ENCODE data around the gene ERP29. TPM values are rescaled to one million over a fixed set of nuclear protein-coding genes. Genes with fewer than 3 reads are reported as not detected.
"Not testable (repeated sequence)": the region's sequence is repeated elsewhere in the genome, so short reads cannot be mapped to it uniquely, and the experiment has no call there.

ERP29 gene
- total and polyA plus RNA-seq, 2 of the 13 experiments (the other 11 are each of a cell fraction or from before 2014, with no cell fraction given): 111 to 147 TPM

DNA sequence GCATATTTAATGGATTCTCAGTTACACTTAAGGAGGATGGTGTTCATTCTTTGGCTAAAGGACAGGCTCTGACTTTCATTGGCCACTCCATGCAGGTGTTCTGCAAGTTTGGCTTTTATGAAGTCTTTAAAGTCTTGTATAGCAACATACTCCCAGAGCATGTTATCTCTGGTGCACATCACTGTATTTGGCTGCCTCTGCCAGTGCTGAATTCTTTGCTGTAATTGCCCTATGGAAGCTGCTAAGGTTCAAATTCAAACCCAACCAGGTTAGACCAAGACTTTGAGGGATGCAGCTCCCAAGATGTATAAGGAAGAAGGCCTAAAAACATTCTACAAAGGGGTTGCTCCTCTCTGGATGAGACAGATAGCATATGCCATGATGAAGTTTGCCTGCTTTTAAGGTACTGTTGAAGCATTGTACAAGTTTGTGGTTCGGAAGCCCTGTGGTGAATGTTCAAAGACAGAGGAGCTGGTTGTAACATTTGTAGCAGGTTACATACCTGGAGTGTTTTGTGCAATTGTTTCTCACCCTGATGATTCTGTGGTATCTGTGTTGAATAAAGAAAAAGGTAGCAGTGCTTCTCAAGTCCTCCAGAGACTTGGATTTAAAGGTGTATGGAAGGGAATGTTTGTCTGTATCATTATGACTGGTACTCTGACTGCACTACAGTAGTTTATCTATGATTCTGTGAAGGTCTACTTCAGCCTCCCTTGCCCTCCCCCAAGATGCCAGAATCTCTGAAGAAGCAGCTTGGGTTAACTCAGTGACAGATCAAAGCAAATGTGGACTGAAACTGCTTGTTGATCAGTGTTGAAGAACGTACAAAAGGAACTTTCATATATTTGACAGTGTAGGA lies 19.7 kb upstream of the ERP29 start:
- 90% methylated on average over 2 of the region's 2 CpGs for WGBS (ENCODE audit: low lambda C conversion rate)
- TF ChIP-seq NKX3-1 (CRISPR knock-in tag; IDR thresholded peaks at IDR 0.05) (no peak), ZNF350 (CRISPR knock-in tag; IDR thresholded peaks at IDR 0.05; ENCODE audit: borderline replicate concordance, low read depth) (no peak), GFI1 (CRISPR knock-in tag; IDR thresholded peaks at IDR 0.05; ENCODE audit: borderline replicate concordance) (no peak), SUZ12 (IDR thresholded peaks at IDR 0.05; ENCODE audit: low read depth, low read length) (no peak), MEIS1 (CRISPR knock-in tag; IDR thresholded peaks at IDR 0.05; ENCODE audit: borderline replicate concordance) (no peak)
- H4K20me1 ChIP-seq (ENCODE audit: insufficient read depth, low read length): no peaks in the 10 kb centered on the region
- FAIRE-seq (no peak), ATAC-seq (no peak), DNase-seq (ENCODE audit: low spot score) (no peak)
- BruUV-seq (replicated peaks): no TSS peak
- H3K4me3 ChIP-seq (replicated peaks in 1 of 3; ENCODE audit: insufficient read depth in 1 of 3, low read depth in 2 of 3, low read length in 3 of 3): no peak overlapping the region
- ChIA-PET CTCF (ENCODE audit: low intra/inter-chr PET ratio, low total read pairs) (no interaction called here), POLR2A (no interaction called here)
- H3K9me3 ChIP-seq (ENCODE audit: low read length): no peaks in the 10 kb centered on the region
- intact Hi-C loops (cut with micrococcal nuclease; ENCODE audit: unreplicated experiment): no loop called here
- no peaks in the 10 kb centered on the region for H3K4me1 ChIP-seq (ENCODE audit: insufficient read depth, low read length)
- no peaks in the 10 kb centered on the region for H3K27me3 ChIP-seq (ENCODE audit: control insufficient read depth in 1 of 2, insufficient read depth in 2 of 2, low read length in 2 of 2)
- no peak overlapping the region for H3K4me2 ChIP-seq (ENCODE audit: low read depth, low read length)
- H3K36me3 ChIP-seq (replicated peaks in 1 of 2; ENCODE audit: control insufficient read depth in 1 of 2, insufficient read depth in 2 of 2, low read length in 2 of 2): no peaks in the 10 kb centered on the region
- H3K79me2 ChIP-seq (ENCODE audit: insufficient read depth, low read length): no peaks in the 10 kb centered on the region
- no peak overlapping the region for H3K27ac ChIP-seq (ENCODE audit: extremely low read length, insufficient read depth, low read length)
- H3K9ac ChIP-seq (ENCODE audit: insufficient read depth, low read depth, low read length): no peak overlapping the region
- in situ Hi-C loops (cut with HindIII; ENCODE audit: extremely low pct_ligation_motif_present, low pct_unique_long_range_greater_than_20kb): no loop called here
- no peak overlapping the region for H2AFZ ChIP-seq (ENCODE audit: low read length)

DNA sequence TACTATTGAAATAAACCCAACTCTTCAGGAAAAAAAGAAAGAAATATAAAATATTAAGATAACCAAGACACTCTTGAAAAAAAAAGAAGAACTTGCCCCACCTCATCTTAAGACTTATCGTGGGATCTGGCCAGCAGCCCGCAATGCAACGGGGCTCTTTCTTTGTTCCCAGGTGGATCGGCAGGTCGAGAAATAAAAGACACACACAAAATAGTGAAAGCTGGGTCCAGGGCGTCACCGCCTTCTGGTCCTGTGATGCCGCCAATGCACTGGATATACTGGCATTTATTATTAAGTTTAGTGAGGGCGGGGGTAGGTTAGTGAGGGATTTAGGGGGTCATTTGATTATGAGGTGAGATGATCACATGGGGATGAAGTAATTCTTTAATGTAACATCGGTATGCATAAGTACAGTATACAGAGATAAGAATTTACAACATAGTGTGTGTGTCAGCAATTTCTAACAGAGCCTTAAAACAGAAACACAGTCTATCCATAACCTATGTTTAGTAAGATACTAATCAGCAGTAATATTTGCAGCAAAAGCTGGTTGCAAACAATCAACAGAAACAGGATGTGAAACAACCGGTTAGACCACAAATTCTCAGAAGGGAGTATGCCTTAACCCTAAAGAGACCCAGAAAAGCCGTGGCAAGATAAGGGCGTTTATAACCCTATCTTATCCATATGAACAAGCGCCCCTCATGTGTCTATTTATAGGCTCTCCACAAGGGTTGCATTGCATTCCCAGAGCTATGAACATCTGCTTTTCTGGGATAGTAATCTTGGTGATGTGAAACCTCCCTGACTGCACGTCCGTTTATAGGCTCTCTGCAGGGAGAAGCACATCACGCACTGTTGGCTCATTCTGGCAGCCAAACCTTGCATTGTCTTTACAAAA lies 18.8 kb upstream of the ERP29 start:
- BruUV-seq (replicated peaks); H3K36me3 ChIP-seq (replicated peaks in 1 of 2; ENCODE audit: control insufficient read depth in 1 of 2, insufficient read depth in 2 of 2, low read length in 2 of 2); FAIRE-seq; H3K4me2 ChIP-seq (ENCODE audit: low read depth, low read length); H3K27ac ChIP-seq (ENCODE audit: extremely low read length, insufficient read depth, low read length); H3K9ac ChIP-seq (ENCODE audit: insufficient read depth, low read depth, low read length); POLR2A ChIA-PET; ATAC-seq; H3K4me3 ChIP-seq (replicated peaks in 1 of 3; ENCODE audit: insufficient read depth in 1 of 3, low read depth in 2 of 3, low read length in 3 of 3); H3K9me3 ChIP-seq (ENCODE audit: low read length); H3K4me1 ChIP-seq (ENCODE audit: insufficient read depth, low read length); H2AFZ ChIP-seq (ENCODE audit: low read length); H4K20me1 ChIP-seq (ENCODE audit: insufficient read depth, low read length); DNase-seq (ENCODE audit: low spot score); H3K27me3 ChIP-seq (ENCODE audit: control insufficient read depth in 1 of 2, insufficient read depth in 2 of 2, low read length in 2 of 2); in situ Hi-C loops (cut with HindIII; ENCODE audit: extremely low pct_ligation_motif_present, low pct_unique_long_range_greater_than_20kb); CTCF ChIA-PET (ENCODE audit: low intra/inter-chr PET ratio, low total read pairs); H3K79me2 ChIP-seq (ENCODE audit: insufficient read depth, low read length); intact Hi-C loops (cut with micrococcal nuclease; ENCODE audit: unreplicated experiment): not testable (repeated sequence)
- TF ChIP-seq MAFK (conservative IDR thresholded peaks at IDR 0.05 in 1 of 2, IDR thresholded peaks at IDR 0.05 in 1 of 2; ENCODE audit: low read length in 2 of 2): peak in 1 of 2 experiments; percentile 69; a peak in 2 of 4 replicates
- peak; percentile 41 for TF ChIP-seq MAFF (IDR thresholded peaks at IDR 0.05; ENCODE audit: low read depth, low read length)
- WGBS (ENCODE audit: low lambda C conversion rate): 94% methylated on average over 17 of the region's 17 CpGs
